Activated CD8-positive, alpha-beta T cell treated with anti-CD3 and anti-CD28 coated beads for 36 hours (primary cell): ENCODE measurements around the gene MACF1. TPM values are rescaled to one million over a fixed set of nuclear protein-coding genes. Genes with fewer than 3 reads are reported as not detected.
A peak's percentile ranks its signal among the peaks of the same experiment; 100 is the strongest.

Source experiments
- ATAC-seq: fragments of 200-7000 bp; cut with Tn5 transposase; one replicate; pipeline ENCODE4 v1.10.0; 2021; ENCODE audit warnings: mild to moderate bottlenecking, moderate library complexity
- CTCF ChIA-PET: fragments of 350-600 bp; sonication (Branson Sonifier 250); formaldehyde crosslinking; loops from one replicate; lab custom pipeline; 2021; ENCODE audit warnings: antibody characterized with exemption; lab: Charles Lee
- POLR2A ChIA-PET: fragments of 350-600 bp; sonication (Branson Sonifier 250); formaldehyde crosslinking; loops from one replicate; lab custom pipeline; 2021; ENCODE audit warnings: antibody characterized with exemption; lab: Charles Lee
- DNase-seq: peaks from one replicate; pipeline ENCODE4 v3.0.0-alpha.2; 2020
- H3K27ac Mint-ChIP-seq: one replicate; pipeline ENCODE4 v1.8.0; 2021; ENCODE audit warnings: mild to moderate bottlenecking, mixed read lengths
- H3K27me3 Mint-ChIP-seq: one replicate; pipeline ENCODE4 v1.8.0; 2021; ENCODE audit warnings: mixed read lengths
- H3K36me3 Mint-ChIP-seq: one replicate; pipeline ENCODE4 v1.8.0; 2021; ENCODE audit warnings: low read depth, mixed read lengths
- H3K4me1 Mint-ChIP-seq: one replicate; pipeline ENCODE4 v1.8.0; 2021; ENCODE audit warnings: low read depth, mixed read lengths
- H3K4me3 Mint-ChIP-seq: one replicate; pipeline ENCODE4 v1.8.0; 2021; ENCODE audit warnings: mild to moderate bottlenecking, moderate library complexity, mixed read lengths
- H3K9me3 Mint-ChIP-seq: one replicate; pipeline ENCODE4 v1.8.0; 2021; ENCODE audit warnings: mixed read lengths
- intact Hi-C: fragments of 100-400 bp; cut with micrococcal nuclease; formaldehyde crosslinking; loops from one replicate; pipeline ENCODE4 v1.10.0; 2022
- total RNA-seq, 2 experiments: library from RNA; stranded (reverse); gene quantifications; one replicate each; pipeline ENCODE4 v1.2.3, GENCODE V29; 2021
- TF ChIP-seq, protein P1 (sequence below): fragments of 200-600 bp; IDR thresholded peaks from one replicate; pipeline ENCODE4 v1.8.0; 2022; ENCODE audit warnings: antibody characterized with exemption, mild to moderate bottlenecking

The MACF1 gene
- total RNA-seq, 2 experiments from 2014 or later = 201 to 215 TPM

DNA sequence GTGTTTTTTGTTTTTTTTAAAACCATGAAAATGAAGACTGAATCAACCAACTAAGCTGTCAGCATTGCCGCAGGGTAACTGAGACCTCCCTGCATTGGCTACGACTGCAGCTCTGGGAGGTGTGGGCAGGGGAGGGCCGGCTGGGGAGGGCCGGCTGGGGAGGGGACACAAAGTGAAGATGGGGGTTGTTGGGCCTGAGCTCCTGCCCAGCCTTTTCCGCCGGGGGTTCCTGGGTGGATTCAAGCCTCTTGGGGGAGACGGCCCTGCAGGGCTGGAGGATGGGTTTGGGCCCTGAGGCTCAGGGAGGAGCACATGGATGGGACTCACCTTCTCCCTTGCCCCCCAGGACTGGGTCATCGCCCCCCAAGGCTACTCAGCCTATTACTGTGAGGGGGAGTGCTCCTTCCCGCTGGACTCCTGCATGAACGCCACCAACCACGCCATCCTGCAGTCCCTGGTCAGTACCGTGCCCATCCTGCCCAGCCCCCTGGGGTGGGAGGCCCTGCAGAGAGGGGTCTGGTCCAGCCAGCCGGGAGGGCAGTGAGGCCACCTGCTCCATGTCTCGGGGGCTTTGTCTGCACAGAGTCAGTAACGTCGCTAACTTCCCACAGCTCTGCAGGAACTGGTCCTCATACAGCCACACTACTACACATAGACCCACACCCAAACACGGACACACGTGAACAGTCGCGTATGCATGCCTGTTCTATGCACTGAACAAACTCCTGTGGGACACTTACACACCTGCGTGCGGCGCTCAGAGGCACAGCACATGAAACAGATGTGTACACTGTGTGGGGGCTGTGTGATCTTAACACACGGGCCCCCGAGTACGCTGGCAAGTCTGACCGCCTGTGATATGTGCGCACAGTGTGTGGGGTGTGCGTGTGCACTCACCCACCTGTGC is 318.4 kb downstream of the MACF1 start:
- intact Hi-C loops = no loop called here
- no peaks in the 10 kb centered on the region for H3K9me3 Mint-ChIP-seq
- H3K27me3 Mint-ChIP-seq = no peaks in the 10 kb centered on the region
- POLR2A ChIA-PET = no interaction called here
- no peak overlapping the region for H3K27ac Mint-ChIP-seq
- H3K4me3 Mint-ChIP-seq = no peak overlapping the region
- peaks cover 8% of the 10 kb centered on the region for H3K4me1 Mint-ChIP-seq
- ATAC-seq (no peak), DNase-seq (no peak)
- TF ChIP-seq, protein P1, sequence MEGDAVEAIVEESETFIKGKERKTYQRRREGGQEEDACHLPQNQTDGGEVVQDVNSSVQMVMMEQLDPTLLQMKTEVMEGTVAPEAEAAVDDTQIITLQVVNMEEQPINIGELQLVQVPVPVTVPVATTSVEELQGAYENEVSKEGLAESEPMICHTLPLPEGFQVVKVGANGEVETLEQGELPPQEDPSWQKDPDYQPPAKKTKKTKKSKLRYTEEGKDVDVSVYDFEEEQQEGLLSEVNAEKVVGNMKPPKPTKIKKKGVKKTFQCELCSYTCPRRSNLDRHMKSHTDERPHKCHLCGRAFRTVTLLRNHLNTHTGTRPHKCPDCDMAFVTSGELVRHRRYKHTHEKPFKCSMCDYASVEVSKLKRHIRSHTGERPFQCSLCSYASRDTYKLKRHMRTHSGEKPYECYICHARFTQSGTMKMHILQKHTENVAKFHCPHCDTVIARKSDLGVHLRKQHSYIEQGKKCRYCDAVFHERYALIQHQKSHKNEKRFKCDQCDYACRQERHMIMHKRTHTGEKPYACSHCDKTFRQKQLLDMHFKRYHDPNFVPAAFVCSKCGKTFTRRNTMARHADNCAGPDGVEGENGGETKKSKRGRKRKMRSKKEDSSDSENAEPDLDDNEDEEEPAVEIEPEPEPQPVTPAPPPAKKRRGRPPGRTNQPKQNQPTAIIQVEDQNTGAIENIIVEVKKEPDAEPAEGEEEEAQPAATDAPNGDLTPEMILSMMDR = no peak
- CTCF ChIA-PET = no interaction called here
- H3K36me3 Mint-ChIP-seq = peaks cover 6% of the 10 kb centered on the region

GRCh38 chr1:39524171-39524570 is 319.7 kb downstream of the MACF1 start:
- no peak for DNase-seq
- Mint-ChIP-seq H3K4me1 (peaks cover 8% of the 10 kb centered on the region), H3K4me3 (no peak overlapping the region), H3K9me3 (no peaks in the 10 kb centered on the region), H3K27ac (no peak overlapping the region), H3K27me3 (no peaks in the 10 kb centered on the region), H3K36me3 (peaks cover 10% of the 10 kb centered on the region)
- intact Hi-C loops = no loop called here
- CTCF ChIA-PET = interaction anchor here (1.5 kb wide), 1 partner anchor 15 kb away, joined by 3 read pairs; no protein-coding TSS in a partner anchor
- no peak for ATAC-seq
- TF ChIP-seq, protein P1 = no peak
- POLR2A ChIA-PET = no interaction called here

GRCh38 chr1:39524591-39525365 is 320.3 kb downstream of the MACF1 start:
- H3K4me3 Mint-ChIP-seq = no peak overlapping the region
- TF ChIP-seq, protein P1 = no peak
- no peaks in the 10 kb centered on the region for H3K9me3 Mint-ChIP-seq
- no peaks in the 10 kb centered on the region for H3K27me3 Mint-ChIP-seq
- ChIA-PET POLR2A (interaction anchor here (0.9 kb wide), 1 partner anchor 95 kb away, joined by 3 read pairs; no protein-coding TSS in a partner anchor), CTCF (interaction anchor here (1.1 to 1.5 kb wide), 2 partner anchors 14 to 426 kb away, joined by 3 read pairs; no protein-coding TSS in a partner anchor)
- no peak for DNase-seq
- peaks cover 8% of the 10 kb centered on the region for H3K4me1 Mint-ChIP-seq
- ATAC-seq = no peak
- H3K36me3 Mint-ChIP-seq = peaks cover 14% of the 10 kb centered on the region
- intact Hi-C loops = no loop called here
- H3K27ac Mint-ChIP-seq = peak overlapping the region; percentile 64

DNA sequence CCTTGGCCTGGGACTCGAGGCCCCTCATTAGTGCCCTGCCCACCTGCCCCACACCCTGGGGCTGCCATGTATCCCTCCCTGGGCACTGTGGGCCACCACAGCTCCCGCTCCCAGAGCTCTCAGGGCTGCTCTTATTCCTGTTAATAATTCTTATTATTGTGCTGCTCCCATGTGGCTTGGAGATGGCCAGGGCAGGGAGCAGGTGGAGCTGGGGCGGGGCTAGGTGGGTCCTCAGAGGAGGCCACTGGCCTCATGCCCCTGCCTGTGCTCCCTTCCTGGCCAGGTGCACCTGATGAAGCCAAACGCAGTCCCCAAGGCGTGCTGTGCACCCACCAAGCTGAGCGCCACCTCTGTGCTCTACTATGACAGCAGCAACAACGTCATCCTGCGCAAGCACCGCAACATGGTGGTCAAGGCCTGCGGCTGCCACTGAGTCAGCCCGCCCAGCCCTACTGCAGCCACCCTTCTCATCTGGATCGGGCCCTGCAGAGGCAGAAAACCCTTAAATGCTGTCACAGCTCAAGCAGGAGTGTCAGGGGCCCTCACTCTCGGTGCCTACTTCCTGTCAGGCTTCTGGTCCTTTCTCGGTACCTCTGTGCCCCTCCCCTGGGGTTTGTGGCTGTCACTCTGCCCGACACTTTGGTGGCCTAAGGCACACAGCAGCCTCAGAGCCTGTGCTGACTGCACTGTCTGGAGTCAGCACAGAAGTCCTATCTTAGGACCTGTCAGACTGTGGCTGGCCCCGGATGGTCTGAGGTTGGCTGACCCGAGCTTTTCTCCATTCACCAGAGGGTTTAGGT is 321.1 kb downstream of the MACF1 start:
- intact Hi-C loops = no loop called here
- ChIA-PET POLR2A (interaction anchor here (0.9 kb wide), 1 partner anchor 96 kb away, joined by 3 read pairs; no protein-coding TSS in a partner anchor), CTCF (interaction anchor here (0.8 to 1.5 kb wide), 4 partner anchors 13 to 427 kb away, joined by 3 read pairs; no protein-coding TSS in a partner anchor)
- peak overlapping the region; percentile 66 for H3K27ac Mint-ChIP-seq
- no peaks in the 10 kb centered on the region for H3K9me3 Mint-ChIP-seq
- TF ChIP-seq, protein P1 = no peak
- H3K36me3 Mint-ChIP-seq = peaks cover 18% of the 10 kb centered on the region
- ATAC-seq (peak; percentile 99), DNase-seq (peak; percentile 75)
- peaks cover 8% of the 10 kb centered on the region for H3K4me1 Mint-ChIP-seq
- no peaks in the 10 kb centered on the region for H3K27me3 Mint-ChIP-seq
- no peak overlapping the region for H3K4me3 Mint-ChIP-seq
